HEK293 (cell line): ENCODE results near the gene OBSCN.

Experiments
- CTCF ChIP-seq: fragments of 450-650 bp; formaldehyde crosslinking; IDR thresholded peaks from 2 replicates; pipeline ENCODE4 v1.5.1; 2016; ENCODE audit warnings: missing biosample characterization, missing genetic modification characterization
- GLIS1 ChIP-seq: fragments of 450-650 bp; formaldehyde crosslinking; IDR thresholded peaks from 2 replicates; pipeline ENCODE4 v1.5.1; 2016; ENCODE audit warnings: missing biosample characterization, missing genetic modification characterization
- KLF16 ChIP-seq: fragments of 450-650 bp; formaldehyde crosslinking; IDR thresholded peaks from 2 replicates; pipeline ENCODE4 v1.5.1; 2017; ENCODE audit warnings: missing biosample characterization, missing genetic modification characterization
- MEIS1 ChIP-seq: sonication (generic); formaldehyde crosslinking; IDR thresholded peaks from 2 replicates; pipeline ENCODE4 v1.8.1; 2022; ENCODE audit warnings: missing genetic modification reagents, mild to moderate bottlenecking, borderline replicate concordance
- MZF1 ChIP-seq: fragments of 450-650 bp; formaldehyde crosslinking; IDR thresholded peaks from 2 replicates; pipeline ENCODE4 v1.5.1; 2017; ENCODE audit warnings: missing biosample characterization, missing genetic modification characterization, borderline replicate concordance
- PATZ1 ChIP-seq: fragments of 450-650 bp; formaldehyde crosslinking; IDR thresholded peaks from 2 replicates; pipeline ENCODE4 v1.5.1; 2016; ENCODE audit warnings: missing biosample characterization, missing genetic modification characterization
- SCRT2 ChIP-seq: fragments of 450-650 bp; formaldehyde crosslinking; IDR thresholded peaks from 2 replicates; pipeline ENCODE4 v1.5.1; 2016; ENCODE audit warnings: missing biosample characterization, missing genetic modification characterization
- TCF7L2 ChIP-seq: IDR thresholded peaks from 2 replicates; pipeline ENCODE4 v1.6.1; 2011; ENCODE audit warnings: low read depth, mild to moderate bottlenecking, inconsistent platforms, low read length, moderate library complexity, borderline replicate concordance
- ZNF184 ChIP-seq: fragments of 450-650 bp; IDR thresholded peaks from 2 replicates; pipeline ENCODE4 v1.5.1; 2018; ENCODE audit warnings: missing biosample characterization, mild to moderate bottlenecking, missing genetic modification characterization
- ZNF366 ChIP-seq: fragments of 450-650 bp; formaldehyde crosslinking; conservative IDR thresholded peaks from 2 replicates; pipeline ENCODE4 v1.5.1; 2016; ENCODE audit warnings: missing biosample characterization, missing genetic modification characterization
- ZNF747 ChIP-seq: fragments of 450-650 bp; formaldehyde crosslinking; IDR thresholded peaks from 2 replicates; pipeline ENCODE4 v1.5.1; 2016; ENCODE audit warnings: missing biosample characterization, missing genetic modification characterization
- TF ChIP-seq, protein P1 (sequence below): fragments of 450-650 bp; formaldehyde crosslinking; IDR thresholded peaks from 2 replicates; pipeline ENCODE4 v1.5.1; 2016; ENCODE audit warnings: missing biosample characterization, missing genetic modification characterization
- TF ChIP-seq, protein P2 (sequence below): fragments of 450-650 bp; formaldehyde crosslinking; IDR thresholded peaks from 2 replicates; pipeline ENCODE4 v1.5.1; 2016; ENCODE audit warnings: missing biosample characterization, missing genetic modification characterization

- TF ChIP-seq CTCF (tag by site-specific recombination) (no peak), TCF7L2 (no peak), ZNF747 (tag by site-specific recombination) (no peak), GLIS1 (tag by site-specific recombination) (no peak), MZF1 (tag by site-specific recombination) (no peak), SCRT2 (tag by site-specific recombination) (no peak), PATZ1 (tag by site-specific recombination) (no peak), MEIS1 (no peak), ZNF366 (tag by site-specific recombination) (no peak), ZNF184 (tag by site-specific recombination) (no peak), KLF16 (tag by site-specific recombination) (no peak)
- TF ChIP-seq, protein P1, sequence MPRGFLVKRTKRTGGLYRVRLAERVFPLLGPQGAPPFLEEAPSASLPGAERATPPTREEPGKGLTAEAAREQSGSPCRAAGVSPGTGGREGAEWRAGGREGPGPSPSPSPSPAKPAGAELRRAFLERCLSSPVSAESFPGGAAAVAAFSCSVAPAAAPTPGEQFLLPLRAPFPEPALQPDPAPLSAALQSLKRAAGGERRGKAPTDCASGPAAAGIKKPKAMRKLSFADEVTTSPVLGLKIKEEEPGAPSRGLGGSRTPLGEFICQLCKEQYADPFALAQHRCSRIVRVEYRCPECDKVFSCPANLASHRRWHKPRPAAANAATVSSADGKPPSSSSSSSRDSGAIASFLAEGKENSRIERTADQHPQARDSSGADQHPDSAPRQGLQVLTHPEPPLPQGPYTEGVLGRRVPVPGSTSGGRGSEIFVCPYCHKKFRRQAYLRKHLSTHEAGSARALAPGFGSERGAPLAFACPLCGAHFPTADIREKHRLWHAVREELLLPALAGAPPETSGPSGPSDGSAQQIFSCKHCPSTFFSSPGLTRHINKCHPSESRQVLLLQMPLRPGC (tag by site-specific recombination): no peak
- TF ChIP-seq, protein P2, sequence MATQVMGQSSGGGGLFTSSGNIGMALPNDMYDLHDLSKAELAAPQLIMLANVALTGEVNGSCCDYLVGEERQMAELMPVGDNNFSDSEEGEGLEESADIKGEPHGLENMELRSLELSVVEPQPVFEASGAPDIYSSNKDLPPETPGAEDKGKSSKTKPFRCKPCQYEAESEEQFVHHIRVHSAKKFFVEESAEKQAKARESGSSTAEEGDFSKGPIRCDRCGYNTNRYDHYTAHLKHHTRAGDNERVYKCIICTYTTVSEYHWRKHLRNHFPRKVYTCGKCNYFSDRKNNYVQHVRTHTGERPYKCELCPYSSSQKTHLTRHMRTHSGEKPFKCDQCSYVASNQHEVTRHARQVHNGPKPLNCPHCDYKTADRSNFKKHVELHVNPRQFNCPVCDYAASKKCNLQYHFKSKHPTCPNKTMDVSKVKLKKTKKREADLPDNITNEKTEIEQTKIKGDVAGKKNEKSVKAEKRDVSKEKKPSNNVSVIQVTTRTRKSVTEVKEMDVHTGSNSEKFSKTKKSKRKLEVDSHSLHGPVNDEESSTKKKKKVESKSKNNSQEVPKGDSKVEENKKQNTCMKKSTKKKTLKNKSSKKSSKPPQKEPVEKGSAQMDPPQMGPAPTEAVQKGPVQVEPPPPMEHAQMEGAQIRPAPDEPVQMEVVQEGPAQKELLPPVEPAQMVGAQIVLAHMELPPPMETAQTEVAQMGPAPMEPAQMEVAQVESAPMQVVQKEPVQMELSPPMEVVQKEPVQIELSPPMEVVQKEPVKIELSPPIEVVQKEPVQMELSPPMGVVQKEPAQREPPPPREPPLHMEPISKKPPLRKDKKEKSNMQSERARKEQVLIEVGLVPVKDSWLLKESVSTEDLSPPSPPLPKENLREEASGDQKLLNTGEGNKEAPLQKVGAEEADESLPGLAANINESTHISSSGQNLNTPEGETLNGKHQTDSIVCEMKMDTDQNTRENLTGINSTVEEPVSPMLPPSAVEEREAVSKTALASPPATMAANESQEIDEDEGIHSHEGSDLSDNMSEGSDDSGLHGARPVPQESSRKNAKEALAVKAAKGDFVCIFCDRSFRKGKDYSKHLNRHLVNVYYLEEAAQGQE (tag by site-specific recombination): no peak
Observed at GRCh38 chr1:228182296-228183030, 25.4 kb upstream of the OBSCN start.
